Adipose tissue (tissue), 3 donors: ENCODE results near the gene WDR81. TPM values are rescaled to one million over a fixed set of nuclear protein-coding genes. Genes with fewer than 3 reads are reported as not detected.
A peak's percentile ranks its signal among the peaks of the same experiment; 100 is the strongest.
"Not testable (repeated sequence)": the region's sequence is repeated elsewhere in the genome, so short reads cannot be mapped to it uniquely, and the experiment has no call there.

Experiments used
- H3K27ac ChIP-seq: one replicate; pipeline ENCODE4 v1.5.1; 2013; ENCODE audit warnings: low read depth, low read length
- WGBS, 3 donors: extraction: QIAGEN DNeasy Blood & Tissue Kit; methylation state at CpG; one replicate each; pipeline ENCODE4 v1.1.7; 2013; 5-methylcytosine and 5-hydroxymethylcytosine counted together
- polyA plus RNA-seq, 3 donors: library from polyadenylated mRNA; stranded (reverse); fragments of 200-250 nt; gene quantifications; one replicate each; pipeline ENCODE4 v1.2.3, GENCODE V29; 2013
- donor health status: healthy with polysubstance abuse.
- donor health status: Bipolar disorder and iron deficiency.
- donor health status: healthy.

The WDR81 gene
- polyA plus RNA-seq, 3 donors, result 11.8 to 24.5 (median 24.0) TPM

GRCh38 chr17:1726626-1727257, 2.2 kb downstream of the WDR81 start:
- H3K27ac ChIP-seq, result no peak overlapping the region
- 70 to 85% (median 82%) methylated on average over 18 of the region's 18 CpGs for WGBS, 3 donors

- H3K27ac ChIP-seq, result no peak overlapping the region
Measured at GRCh38 chr17:1727258-1727789, 2.8 kb downstream of the WDR81 start.

GRCh38 chr17:1727876-1728630, 3.5 kb downstream of the WDR81 start:
- WGBS, 3 donors, result 84 to 89% (median 89%) methylated on average over 27 to 28 of the region's 28 CpGs
- H3K27ac ChIP-seq, result no peak overlapping the region

More at GRCh38 chr17:1727258-1727789, 2.8 kb downstream of the WDR81 start:
- 89 to 94% (median 92%) methylated on average over 21 of the region's 21 CpGs for WGBS, 3 donors

GRCh38 chr17:1729966-1730325, 5.4 kb downstream of the WDR81 start:
- WGBS, 3 donors, result 37 to 81% (median 48%) methylated on average over 15 of the region's 15 CpGs
- H3K27ac ChIP-seq, result no peak overlapping the region

GRCh38 chr17:1730326-1731193, 6.1 kb downstream of the WDR81 start:
- peak overlapping the region; percentile 5 for H3K27ac ChIP-seq
- 69 to 87% (median 74%) methylated on average over 39 to 40 of the region's 40 CpGs for WGBS, 3 donors

GRCh38 chr17:1731194-1731506, 6.6 kb downstream of the WDR81 start:
- WGBS, 3 donors, result 75 to 88% (median 79%) methylated on average over 10 of the region's 10 CpGs
- no peak overlapping the region for H3K27ac ChIP-seq

- no peak overlapping the region for H3K27ac ChIP-seq
- 91 to 96% (median 94%) methylated on average over 22 of the region's 22 CpGs for WGBS, 3 donors
Measured at GRCh38 chr17:1732241-1732832, 7.8 kb downstream of the WDR81 start.

GRCh38 chr17:1732833-1733321, 8.4 kb downstream of the WDR81 start:
- 57 to 89% (median 67%) methylated on average over 11 of the region's 11 CpGs for WGBS, 3 donors
- H3K27ac ChIP-seq, result no peak overlapping the region

GRCh38 chr17:1733759-1734158, 9.3 kb downstream of the WDR81 start:
- WGBS, 3 donors, result 94 to 97% (median 94%) methylated on average over 36 to 38 of the region's 38 CpGs
- H3K27ac ChIP-seq, result no peak overlapping the region

GRCh38 chr17:1735418-1735817, 10.9 kb downstream of the WDR81 start:
- H3K27ac ChIP-seq, result no peak overlapping the region
- 95 to 98% (median 96%) methylated on average over 10 of the region's 10 CpGs for WGBS, 3 donors

- no peak overlapping the region for H3K27ac ChIP-seq
- WGBS, 3 donors, result 86 to 87% (median 86%) methylated on average over 14 to 17 of the region's 17 CpGs
Measured at GRCh38 chr17:1735834-1736347, 11.4 kb downstream of the WDR81 start.

- 55 to 58% (median 58%) methylated on average over 25 of the region's 25 CpGs for WGBS, 3 donors
- no peak overlapping the region for H3K27ac ChIP-seq
Measured at GRCh38 chr17:1736348-1737281, 12.1 kb downstream of the WDR81 start.

- H3K27ac ChIP-seq, result no peak overlapping the region
- WGBS, 3 donors, result 91 to 93% (median 91%) methylated on average over 21 of the region's 21 CpGs
Measured at GRCh38 chr17:1737531-1738291, 13.2 kb downstream of the WDR81 start.

- not testable (repeated sequence) for H3K27ac ChIP-seq
- WGBS, 3 donors, result 81 to 91% (median 90%) methylated on average over 7 of the region's 7 CpGs
Measured at GRCh38 chr17:1741899-1742298, 17.4 kb downstream of the WDR81 start.

GRCh38 chr17:1742371-1743087, 18.0 kb downstream of the WDR81 start, which contains the start of gene SERPINF2:
Gene SERPINF2 (plus strand): TSS chr17:1742871. CDS start chr17:1744996, 2,125 bp downstream.
- H3K27ac ChIP-seq, result no peak within 1 kb of the TSS
- 49 to 62% (median 59%) methylated on average over 9 to 10 of the region's 10 CpGs for WGBS, 3 donors

- H3K27ac ChIP-seq, result no peak overlapping the region
- 58 to 100% (median 81%) methylated on average over 2 of the region's 2 CpGs for WGBS, 3 donors
Measured at GRCh38 chr17:1743088-1743439, 18.6 kb downstream of the WDR81 start.
